SW 1271 (cell line): Measurements from ENCODE around the gene POPDC2.
A peak's percentile ranks its signal among the peaks of the same experiment; 100 is the strongest.

Experiments
- DNase-seq, 2 experiments: peaks; one replicate each; lab custom pipeline; 2025; lab: John Stamatoyannopoulos, UW

Gene POPDC2

GRCh38 chr3:119669906-119670570 is 9.6 kb upstream of the POPDC2 start:
- DNase-seq: no peak

DNA sequence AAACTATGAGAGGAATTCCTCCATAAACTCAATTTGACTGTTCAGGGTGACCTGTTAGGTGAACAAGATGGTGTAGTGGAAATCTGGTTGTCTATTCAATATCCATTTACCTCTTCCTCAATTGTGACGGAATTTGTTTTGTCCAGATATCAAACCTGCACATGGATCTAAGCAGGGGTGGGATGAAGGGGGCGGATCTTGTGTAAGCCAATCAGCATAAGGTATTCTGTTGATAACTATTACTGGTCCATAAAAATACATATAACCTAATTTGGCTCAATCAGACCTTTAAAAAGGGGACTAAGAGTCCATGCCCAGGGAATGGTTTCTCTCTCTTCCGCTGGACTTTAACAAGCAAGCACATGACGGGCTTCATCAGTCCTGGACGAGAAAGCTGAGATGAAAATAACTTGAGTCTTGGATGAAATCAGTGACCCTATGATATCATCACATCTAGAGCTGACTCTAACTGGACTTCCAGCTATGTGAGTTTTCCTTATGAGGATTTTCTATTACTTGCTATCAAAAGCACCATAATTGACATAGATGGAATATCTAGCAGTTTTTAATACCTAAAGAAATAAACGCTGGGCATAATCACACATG is 5.7 kb upstream of the POPDC2 start:
- DNase-seq: no peak

- DNase-seq: no peak
These were observed 4.5 kb upstream of the POPDC2 start for GRCh38 chr3:119664850-119665379.

GRCh38 chr3:119664370-119664769 is 4.0 kb upstream of the POPDC2 start:
- DNase-seq: no peak

- no peak for DNase-seq
These were observed 3.5 kb upstream of the POPDC2 start for GRCh38 chr3:119663885-119664284.

GRCh38 chr3:119662604-119663373 is 2.4 kb upstream of the POPDC2 start:
- no peak for DNase-seq

GRCh38 chr3:119659606-119660291 is 640 bp downstream of the POPDC2 start:
- no peak for DNase-seq

DNA sequence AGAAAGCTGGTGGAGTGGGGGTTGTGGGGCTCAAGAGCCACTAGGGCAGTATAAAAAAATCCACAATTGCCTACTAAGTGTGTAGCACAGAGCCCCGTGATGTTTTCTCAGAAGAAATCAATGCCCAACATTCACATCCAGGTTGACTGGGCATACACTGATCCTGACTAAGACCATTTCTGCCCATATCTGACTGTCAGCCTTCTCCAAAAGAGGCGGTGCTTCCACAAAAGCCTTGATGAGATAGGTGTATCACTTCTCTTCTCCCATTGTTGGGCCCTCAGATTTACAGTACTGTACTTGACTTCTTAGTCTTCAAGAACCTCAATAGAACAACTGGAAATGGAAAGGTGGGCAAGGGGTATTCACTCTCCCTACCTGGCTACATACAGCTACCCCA is 1.4 kb downstream of the POPDC2 start:
- DNase-seq: no peak

- no peak for DNase-seq
These were observed 2.3 kb downstream of the POPDC2 start for GRCh38 chr3:119657887-119658702.

- no peak for DNase-seq
These were observed 6.5 kb downstream of the POPDC2 start for GRCh38 chr3:119653876-119654275.

DNA sequence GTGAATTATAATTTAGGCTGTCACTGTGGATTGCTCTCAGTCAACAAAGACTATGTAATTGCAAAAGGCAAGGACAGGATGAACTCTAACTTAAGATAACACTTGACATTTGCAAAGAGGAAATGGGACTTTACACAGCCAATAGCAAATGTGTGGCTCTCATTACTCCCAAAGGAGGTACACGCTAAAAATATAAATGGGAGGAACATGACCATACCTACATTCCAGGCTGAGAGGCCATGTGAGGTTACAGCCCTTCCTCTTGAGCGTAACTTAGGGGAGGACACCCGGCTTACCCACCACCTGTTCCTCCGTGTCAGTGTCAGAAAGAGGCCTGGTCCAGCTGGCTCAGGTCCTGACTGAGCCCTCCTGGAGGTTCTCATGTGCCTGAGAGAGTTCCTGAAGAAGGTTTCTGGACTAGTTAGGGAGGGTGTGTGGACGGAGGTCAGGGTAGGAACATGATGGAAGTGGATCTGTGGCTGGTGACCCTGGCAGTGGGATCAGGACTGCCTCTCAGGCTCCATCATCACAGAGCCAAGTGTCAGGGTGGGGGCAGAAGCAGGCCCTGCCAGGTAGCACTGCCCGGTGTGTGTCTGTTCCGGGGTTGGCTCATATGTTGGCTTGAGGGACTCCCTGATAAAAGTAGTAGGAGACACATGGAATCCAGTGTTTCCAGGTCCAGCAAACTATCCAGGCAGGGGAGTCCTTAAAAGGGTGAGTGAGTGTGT is 7.9 kb downstream of the POPDC2 start:
- DNase-seq: no peak

DNA sequence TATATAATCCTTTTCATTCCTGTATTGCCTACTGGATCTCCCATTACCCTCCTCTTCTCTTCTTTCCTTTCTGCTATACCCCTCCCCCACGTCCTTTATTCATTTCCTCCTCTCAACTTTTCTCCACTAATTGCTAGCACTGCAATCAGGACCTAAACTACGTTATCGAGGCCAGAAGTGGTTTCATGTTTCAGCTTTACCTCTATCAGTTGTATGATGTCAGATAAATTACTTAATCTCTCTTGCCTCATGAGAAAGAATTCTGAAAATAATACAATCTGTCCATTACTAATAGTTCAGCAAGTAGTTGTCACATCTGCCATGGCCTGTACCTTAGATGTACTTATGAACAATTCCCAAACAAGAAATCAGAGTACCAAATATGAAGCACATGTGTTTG is 10.6 kb downstream of the POPDC2 start:
- DNase-seq: no peak

GRCh38 chr3:119647843-119648575 is 12.4 kb downstream of the POPDC2 start:
- no peak for DNase-seq

- no peak for DNase-seq
These were observed 13.2 kb downstream of the POPDC2 start for GRCh38 chr3:119647171-119647570.

DNA sequence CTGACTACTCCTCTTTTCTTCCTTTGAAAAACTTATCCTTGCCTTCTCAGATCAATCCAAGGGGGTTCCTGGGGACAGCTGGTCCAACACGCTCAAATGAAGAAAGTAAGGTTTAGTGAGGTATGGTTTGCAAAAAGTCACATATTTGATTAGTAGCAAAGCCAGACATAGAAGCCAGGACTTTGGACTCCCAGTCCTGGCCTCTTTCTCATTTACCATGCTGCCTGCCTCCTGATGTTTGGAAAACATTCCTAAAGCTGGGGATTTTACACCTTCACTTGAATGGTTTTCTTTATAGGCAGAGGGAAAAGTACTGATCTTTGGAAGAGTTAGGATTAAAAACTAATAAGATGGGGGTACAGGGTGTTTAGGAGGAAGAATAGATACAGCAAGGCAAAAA is 14.6 kb downstream of the POPDC2 start:
- no peak for DNase-seq

DNA sequence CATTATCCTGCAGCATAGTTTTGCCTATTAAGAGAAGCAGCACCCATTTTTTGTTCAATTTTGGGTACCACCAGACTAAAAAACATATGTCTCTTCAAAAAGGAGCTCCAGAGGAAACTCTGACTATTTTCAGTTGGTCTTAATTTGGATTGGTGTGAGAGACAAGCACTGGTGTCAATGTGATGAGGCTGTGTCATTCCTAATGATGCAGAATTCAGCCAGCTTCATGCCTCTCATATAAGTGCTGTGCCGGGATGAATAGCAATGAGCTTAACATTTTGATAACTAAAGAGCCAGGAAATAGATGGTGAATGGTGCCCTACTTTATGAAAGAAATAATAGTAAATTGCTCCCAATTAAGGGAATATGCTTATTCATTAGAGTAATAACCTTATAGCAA is 15.9 kb downstream of the POPDC2 start:
- DNase-seq: no peak

GRCh38 chr3:119643528-119643927 is 16.9 kb downstream of the POPDC2 start:
- DNase-seq: peak in 1 of 2 experiments; percentile 58

DNA sequence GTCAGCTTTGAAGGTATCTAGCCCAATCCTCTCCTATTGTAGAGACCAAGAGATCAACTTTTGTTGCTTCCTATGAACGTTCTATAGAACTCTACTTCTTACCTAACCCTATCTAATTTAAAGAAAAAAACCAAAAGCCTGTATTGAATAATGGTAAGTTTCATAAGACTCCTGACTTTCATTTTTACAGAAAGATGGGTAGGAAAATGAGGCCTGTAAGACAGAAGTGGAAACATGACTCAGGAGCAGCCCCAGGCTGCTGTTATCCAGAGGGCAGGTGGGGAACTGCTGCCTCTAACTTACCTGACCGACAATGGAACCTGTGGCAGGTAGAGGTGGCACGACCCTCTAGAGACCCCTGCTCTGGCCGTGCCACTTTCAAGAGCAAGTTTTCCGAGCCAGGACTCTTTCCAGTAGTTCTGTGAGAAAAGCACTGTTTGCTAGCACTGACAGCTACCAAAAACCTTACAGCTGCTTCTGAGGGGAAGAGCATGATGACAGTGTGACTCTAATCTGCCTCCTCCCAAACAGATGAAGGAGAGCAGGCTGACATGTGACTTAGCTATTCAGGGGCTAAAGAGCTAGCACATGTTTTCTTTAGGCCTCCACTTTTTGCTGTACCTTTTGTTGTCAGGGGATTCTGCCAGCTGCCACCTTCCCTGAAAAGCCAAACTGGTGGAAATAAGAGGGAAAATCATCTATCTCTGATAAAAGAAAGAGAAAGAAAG is 17.5 kb downstream of the POPDC2 start:
- no peak for DNase-seq

DNA sequence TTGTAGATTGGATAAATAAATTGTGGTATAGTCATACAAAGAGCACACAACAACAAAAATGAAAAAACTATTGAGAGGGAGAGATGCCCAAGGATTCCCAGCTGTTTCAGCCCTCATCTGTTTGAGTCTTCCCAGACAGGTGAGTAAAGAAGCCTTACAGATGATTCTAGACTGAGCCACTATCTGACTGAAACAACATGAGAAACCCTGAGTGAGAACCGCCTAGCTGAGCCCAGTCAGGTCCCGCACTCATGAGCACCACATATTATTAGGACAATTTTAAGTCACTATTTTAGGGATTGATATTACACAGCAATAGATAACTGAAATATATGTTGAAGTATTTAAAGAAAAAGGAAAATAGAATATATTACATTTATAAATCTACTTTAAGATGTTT is 19.0 kb downstream of the POPDC2 start:
- no peak for DNase-seq
